SJSA1 (cell line): ENCODE measurements around the gene MBD3. TPM values are rescaled to one million over a fixed set of nuclear protein-coding genes. Genes with fewer than 3 reads are reported as not detected.
A peak's percentile ranks its signal among the peaks of the same experiment; 100 is the strongest.

Experiments used
- DNase-seq, 2 experiments: peaks; one replicate each; pipeline ENCODE4 v3.0.0-alpha.2; 2015 to 2020; ENCODE audit warnings: low spot score in 2 of 2, low read depth in 1 of 2
- H3K27ac ChIP-seq: fragments of 250-450 bp; sonication (Bioruptor Pico); 2 replicates; pipeline ENCODE4 v1.5.1; 2020; ENCODE audit warnings: mild to moderate bottlenecking, moderate library complexity
- H3K27me3 ChIP-seq: fragments of 250-450 bp; sonication (Bioruptor Pico); replicated peaks from 2 replicates; pipeline ENCODE4 v1.5.1; 2020; ENCODE audit warnings: mild to moderate bottlenecking, moderate library complexity
- H3K36me3 ChIP-seq: fragments of 250-450 bp; sonication (Bioruptor Pico); 2 replicates; pipeline ENCODE4 v1.5.1; 2020; ENCODE audit warnings: mild to moderate bottlenecking
- H3K4me1 ChIP-seq: fragments of 250-450 bp; sonication (Bioruptor Pico); replicated peaks from 2 replicates; pipeline ENCODE4 v1.6.1; 2021; ENCODE audit warnings: mild to moderate bottlenecking
- H3K4me3 ChIP-seq: fragments of 250-450 bp; sonication (Bioruptor Pico); 2 replicates; pipeline ENCODE4 v1.5.1; 2020; ENCODE audit warnings: mild to moderate bottlenecking
- H3K9me3 ChIP-seq: fragments of 250-450 bp; sonication (Bioruptor Pico); replicated peaks from 2 replicates; pipeline ENCODE4 v1.5.1; 2020; ENCODE audit warnings: mild to moderate bottlenecking
- total RNA-seq: library from RNA; depleted of rRNA; stranded (reverse); fragments of >200 nt; shearing (Covaris generic); gene quantifications from 2 replicates; pipeline ENCODE4 v1.2.3, GENCODE V29; 2014

MBD3 gene
- total RNA-seq, 1 experiment from 2014 or later, result 130 TPM

DNA sequence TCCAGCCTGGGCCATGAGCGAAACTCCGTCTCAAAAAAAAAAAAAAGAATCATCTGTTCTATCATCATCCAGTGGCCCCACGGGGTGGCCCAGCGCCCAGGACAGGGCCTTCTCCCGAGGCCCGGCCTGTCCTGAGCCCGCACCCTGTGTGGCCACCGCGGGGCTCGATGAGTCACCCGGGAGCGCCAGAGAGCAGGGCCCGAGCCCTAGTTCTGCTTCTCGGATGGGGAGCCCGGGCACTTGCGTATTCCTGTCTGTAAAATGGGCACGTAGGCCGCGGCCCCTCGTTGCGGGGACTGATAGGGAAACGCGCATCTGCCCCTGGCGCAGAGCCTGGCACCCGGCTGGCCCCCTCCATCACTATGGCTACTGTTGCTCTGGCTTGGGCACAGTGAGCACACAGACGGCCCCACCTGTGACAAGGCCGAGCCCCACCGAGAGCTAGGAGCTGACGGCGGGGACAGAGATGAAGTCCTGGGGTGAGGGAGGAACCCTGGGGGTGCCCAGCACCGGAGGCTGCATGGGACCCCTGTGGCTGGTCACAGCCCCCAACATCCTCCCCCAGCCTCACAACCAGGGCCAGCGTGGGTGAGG lies 33.8 kb upstream of the MBD3 start:
- no peak overlapping the region for H3K27ac ChIP-seq
- H3K9me3 ChIP-seq, result no peaks in the 10 kb centered on the region
- H3K4me3 ChIP-seq, result no peak overlapping the region
- peak in 1 of 2 experiments; percentile 24 for DNase-seq
- H3K36me3 ChIP-seq, result peaks cover 42% of the 10 kb centered on the region
- H3K27me3 ChIP-seq, result no peaks in the 10 kb centered on the region
- H3K4me1 ChIP-seq, result no peaks in the 10 kb centered on the region

- no peaks in the 10 kb centered on the region for H3K27me3 ChIP-seq
- peaks cover 49% of the 10 kb centered on the region for H3K36me3 ChIP-seq
- H3K4me1 ChIP-seq, result no peaks in the 10 kb centered on the region
- DNase-seq, result no peak
- H3K27ac ChIP-seq, result no peak overlapping the region
- H3K4me3 ChIP-seq, result no peak overlapping the region
- H3K9me3 ChIP-seq, result no peaks in the 10 kb centered on the region
These were observed 31.8 kb upstream of the MBD3 start for GRCh38 chr19:1624458-1624857.

DNA sequence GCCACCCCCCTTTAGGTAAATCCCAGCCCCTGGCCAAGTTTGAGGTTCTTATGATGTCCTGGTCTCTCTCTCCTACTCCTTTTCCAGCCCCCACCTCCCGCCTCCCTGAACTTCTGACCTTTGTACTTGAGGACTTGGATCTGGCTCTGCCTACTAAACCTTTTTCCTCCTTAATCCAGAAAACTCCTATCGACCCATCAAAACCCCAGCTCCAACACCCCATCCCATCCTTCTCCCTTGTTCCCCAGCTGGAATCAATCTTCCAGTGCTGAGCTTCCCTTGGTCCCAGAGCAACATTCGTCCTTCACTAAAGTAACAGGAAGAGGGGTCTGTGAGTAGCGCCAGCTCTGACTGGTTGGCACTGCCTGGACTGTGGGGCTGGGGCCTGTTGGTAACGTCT lies 29.9 kb upstream of the MBD3 start:
- DNase-seq, result no peak
- Histone ChIP-seq H3K27ac (no peak overlapping the region), H3K36me3 (peaks cover 60% of the 10 kb centered on the region), H3K27me3 (no peaks in the 10 kb centered on the region), H3K4me1 (no peaks in the 10 kb centered on the region), H3K4me3 (no peak overlapping the region), H3K9me3 (no peaks in the 10 kb centered on the region)

GRCh38 chr19:1622007-1622406 lies 29.3 kb upstream of the MBD3 start:
- Histone ChIP-seq H3K9me3 (no peaks in the 10 kb centered on the region), H3K27me3 (no peaks in the 10 kb centered on the region), H3K27ac (no peak overlapping the region), H3K36me3 (peaks cover 65% of the 10 kb centered on the region), H3K4me3 (no peak overlapping the region), H3K4me1 (no peaks in the 10 kb centered on the region)
- DNase-seq, result no peak

GRCh38 chr19:1621574-1621973 lies 28.9 kb upstream of the MBD3 start:
- no peak overlapping the region for H3K27ac ChIP-seq
- H3K4me3 ChIP-seq, result no peak overlapping the region
- H3K9me3 ChIP-seq, result no peaks in the 10 kb centered on the region
- peaks cover 63% of the 10 kb centered on the region for H3K36me3 ChIP-seq
- H3K27me3 ChIP-seq, result no peaks in the 10 kb centered on the region
- no peaks in the 10 kb centered on the region for H3K4me1 ChIP-seq
- DNase-seq, result no peak

DNA sequence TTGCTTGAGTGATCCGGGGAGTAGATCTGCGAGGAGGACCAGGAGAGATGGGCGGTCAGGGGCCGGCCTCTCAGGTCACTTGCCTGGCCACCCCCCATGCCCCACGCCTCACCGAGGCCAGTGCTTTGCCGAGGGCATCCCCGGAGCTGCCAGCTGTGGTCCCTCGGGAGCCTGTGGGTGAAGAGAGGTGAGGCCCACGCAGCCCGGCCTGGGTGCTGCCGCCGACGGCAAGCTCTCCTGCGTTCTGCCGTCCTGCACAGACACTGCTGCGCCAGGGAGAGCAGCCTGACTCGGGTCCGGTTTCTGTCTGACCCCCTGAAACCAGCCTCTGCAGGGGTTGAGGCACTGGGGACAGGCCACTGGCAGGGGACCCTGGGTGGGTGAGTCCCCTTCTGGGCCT lies 28.4 kb upstream of the MBD3 start:
- H3K27ac ChIP-seq, result no peak overlapping the region
- no peaks in the 10 kb centered on the region for H3K9me3 ChIP-seq
- H3K4me1 ChIP-seq, result no peaks in the 10 kb centered on the region
- no peaks in the 10 kb centered on the region for H3K27me3 ChIP-seq
- DNase-seq, result no peak
- peaks cover 62% of the 10 kb centered on the region for H3K36me3 ChIP-seq
- H3K4me3 ChIP-seq, result no peak overlapping the region

- H3K27me3 ChIP-seq, result no peaks in the 10 kb centered on the region
- H3K4me1 ChIP-seq, result no peaks in the 10 kb centered on the region
- H3K9me3 ChIP-seq, result no peaks in the 10 kb centered on the region
- peaks cover 62% of the 10 kb centered on the region for H3K36me3 ChIP-seq
- no peak for DNase-seq
- no peak overlapping the region for H3K27ac ChIP-seq
- H3K4me3 ChIP-seq, result no peak overlapping the region
These were observed 27.8 kb upstream of the MBD3 start for GRCh38 chr19:1620502-1620901.

DNA sequence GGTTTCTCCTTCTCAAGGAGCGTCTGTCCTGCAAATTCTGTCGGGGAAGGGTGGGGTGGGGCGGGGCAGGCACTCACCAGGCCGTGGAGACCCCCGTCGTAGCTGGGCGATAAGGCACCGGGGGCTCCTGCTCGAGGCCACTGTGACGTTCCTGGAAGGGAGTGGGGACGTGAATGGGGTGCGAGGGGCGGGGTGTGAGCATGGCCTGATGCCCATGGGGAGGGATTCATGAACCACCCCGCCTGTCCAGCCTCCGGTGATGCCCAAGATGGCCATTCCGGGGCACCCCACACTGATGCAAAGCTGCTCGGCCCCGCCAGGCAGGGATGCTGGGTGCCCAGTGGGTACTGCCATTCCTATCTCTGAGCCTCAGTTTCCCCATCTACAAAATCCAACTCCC lies 27.0 kb upstream of the MBD3 start:
- no peak for DNase-seq
- Histone ChIP-seq H3K9me3 (no peaks in the 10 kb centered on the region), H3K4me3 (no peak overlapping the region), H3K27me3 (no peaks in the 10 kb centered on the region), H3K4me1 (no peaks in the 10 kb centered on the region), H3K27ac (no peak overlapping the region), H3K36me3 (peaks cover 60% of the 10 kb centered on the region)

- no peak overlapping the region for H3K27ac ChIP-seq
- no peak overlapping the region for H3K4me3 ChIP-seq
- no peaks in the 10 kb centered on the region for H3K9me3 ChIP-seq
- H3K27me3 ChIP-seq, result no peaks in the 10 kb centered on the region
- no peaks in the 10 kb centered on the region for H3K4me1 ChIP-seq
- no peak for DNase-seq
- peaks cover 60% of the 10 kb centered on the region for H3K36me3 ChIP-seq
These were observed 26.4 kb upstream of the MBD3 start for GRCh38 chr19:1619094-1619439.

- no peaks in the 10 kb centered on the region for H3K9me3 ChIP-seq
- peaks cover 60% of the 10 kb centered on the region for H3K36me3 ChIP-seq
- DNase-seq, result no peak
- no peak overlapping the region for H3K27ac ChIP-seq
- no peak overlapping the region for H3K4me3 ChIP-seq
- no peaks in the 10 kb centered on the region for H3K4me1 ChIP-seq
- no peaks in the 10 kb centered on the region for H3K27me3 ChIP-seq
These were observed 25.8 kb upstream of the MBD3 start for GRCh38 chr19:1618157-1619093.

GRCh38 chr19:1616875-1617274 lies 24.2 kb upstream of the MBD3 start:
- Histone ChIP-seq H3K9me3 (no peaks in the 10 kb centered on the region), H3K36me3 (peaks cover 62% of the 10 kb centered on the region), H3K4me3 (no peak overlapping the region), H3K27me3 (no peaks in the 10 kb centered on the region), H3K27ac (no peak overlapping the region), H3K4me1 (no peaks in the 10 kb centered on the region)
- no peak for DNase-seq

DNA sequence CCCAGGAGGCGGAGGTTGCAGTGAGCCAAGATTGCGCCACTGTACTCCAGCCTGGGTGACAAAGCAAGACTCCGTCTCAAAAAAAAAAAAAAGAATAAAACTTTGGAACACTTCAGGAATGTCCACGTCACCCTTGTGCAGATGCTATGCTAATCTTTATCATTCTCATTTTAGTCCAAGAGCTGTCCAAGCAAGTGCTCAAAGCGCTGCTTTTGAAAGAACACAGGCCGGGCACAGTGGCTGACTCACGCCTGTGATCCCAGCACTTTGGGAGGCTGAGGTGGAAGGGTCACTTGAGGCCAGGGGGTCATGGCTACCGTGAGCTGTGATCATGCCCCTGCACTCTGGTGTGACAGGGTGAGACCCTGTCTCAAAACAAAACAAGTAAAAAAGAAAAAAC lies 23.7 kb upstream of the MBD3 start:
- H3K4me1 ChIP-seq, result no peaks in the 10 kb centered on the region
- peaks cover 64% of the 10 kb centered on the region for H3K36me3 ChIP-seq
- DNase-seq, result no peak
- H3K27ac ChIP-seq, result no peak overlapping the region
- H3K9me3 ChIP-seq, result no peaks in the 10 kb centered on the region
- no peak overlapping the region for H3K4me3 ChIP-seq
- no peaks in the 10 kb centered on the region for H3K27me3 ChIP-seq

- H3K9me3 ChIP-seq, result no peaks in the 10 kb centered on the region
- H3K4me3 ChIP-seq, result no peak overlapping the region
- H3K36me3 ChIP-seq, result peaks cover 64% of the 10 kb centered on the region
- H3K27me3 ChIP-seq, result no peaks in the 10 kb centered on the region
- DNase-seq, result no peak
- H3K27ac ChIP-seq, result no peak overlapping the region
- H3K4me1 ChIP-seq, result no peaks in the 10 kb centered on the region
These were observed 22.6 kb upstream of the MBD3 start for GRCh38 chr19:1615156-1615765.

DNA sequence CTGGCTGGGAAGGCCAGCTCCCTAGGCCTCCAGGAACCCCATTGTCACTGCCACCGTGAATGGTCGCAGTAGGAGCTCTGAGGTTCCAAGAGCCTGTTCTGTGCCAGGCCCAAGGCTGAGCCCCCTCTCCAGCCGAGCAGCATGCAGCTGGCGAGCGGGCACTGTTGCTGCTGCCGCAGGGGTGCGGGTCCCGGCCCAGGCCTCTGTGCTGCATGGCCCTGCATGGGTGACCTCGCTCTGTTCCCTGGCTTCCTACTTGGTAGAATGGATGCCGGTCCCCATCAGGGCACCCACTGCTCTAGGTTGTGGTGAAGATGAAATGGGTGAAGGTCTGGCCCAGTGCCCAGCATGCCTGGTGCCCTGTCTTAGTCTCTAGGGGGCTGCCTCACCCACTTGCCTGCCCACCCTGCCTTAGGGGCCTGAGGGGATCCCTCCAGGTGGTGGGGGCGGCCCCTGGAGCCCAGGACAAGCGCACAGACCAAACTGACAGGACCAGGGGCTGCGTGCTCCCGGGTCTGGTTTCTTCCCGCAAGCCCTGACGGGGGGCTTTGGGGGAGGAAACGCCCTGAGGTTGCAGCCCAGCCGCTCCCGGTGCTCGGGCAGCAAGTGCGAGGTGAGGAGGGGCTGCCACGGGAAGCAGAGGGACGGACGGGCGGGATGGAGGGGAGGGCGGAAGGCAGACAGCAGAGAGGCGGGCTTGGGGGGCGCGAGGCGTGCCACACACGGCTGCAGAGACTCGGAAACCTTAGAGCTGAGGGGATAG lies 21.3 kb upstream of the MBD3 start:
- H3K36me3 ChIP-seq, result peaks cover 58% of the 10 kb centered on the region
- DNase-seq, result no peak

More for the DNA sequence above, 21.3 kb upstream of the MBD3 start:
- Histone ChIP-seq H3K9me3 (no peaks in the 10 kb centered on the region), H3K27me3 (no peaks in the 10 kb centered on the region), H3K4me1 (no peaks in the 10 kb centered on the region), H3K27ac (no peak overlapping the region), H3K4me3 (no peak overlapping the region)
